HEK293 (cell line): ENCODE measurements around the gene CXCL8.

ENCODE experiments used
- CTCF ChIA-PET: fragments of 350-600 bp; formaldehyde crosslinking; extraction: SDS; loops from one replicate; lab custom pipeline; 2021; ENCODE audit warnings: antibody characterized with exemption; lab: Yijun Ruan, JAX
- POLR2A ChIA-PET: fragments of 300-600 bp; formaldehyde crosslinking; extraction: SDS; loops from one replicate; lab custom pipeline; 2020; ENCODE audit warnings: antibody characterized with exemption, inconsistent platforms; lab: Yijun Ruan, JAX
- H3K27ac ChIP-seq: fragments of 200-500 bp; sonication (Bioruptor generic); 2 replicates; pipeline ENCODE4 v1.5.1; 2014; ENCODE audit warnings: low read depth, low read length, control low read depth, inconsistent platforms; ENCODE audit errors: extremely low read depth
- H3K36me3 ChIP-seq, 2 experiments: fragments of 200-500 bp in 1 of 2; sonication (Bioruptor generic) in 1 of 2; 1 replicate in 1 of 2; 2 replicates in 1 of 2; pipeline ENCODE4 v1.5.1; 2014 to 2017; ENCODE audit warnings: inconsistent platforms in 2 of 2, low read length in 2 of 2; ENCODE audit not compliant: control insufficient read depth in 2 of 2, insufficient read depth in 1 of 2
- H3K4me1 ChIP-seq: fragments of 200-500 bp; sonication (Bioruptor generic); 2 replicates; pipeline ENCODE4 v1.5.1; 2014; ENCODE audit warnings: mild to moderate bottlenecking, low read length, inconsistent platforms; ENCODE audit not compliant: control insufficient read depth, insufficient read depth
- H3K4me3 ChIP-seq: 2 replicates; pipeline ENCODE4 v1.5.1; 2011; ENCODE audit warnings: low read depth, mild to moderate bottlenecking, control low read depth, low read length, moderate library complexity
- H3K9me3 ChIP-seq: fragments of 200-500 bp; sonication (Bioruptor generic); 2 replicates; pipeline ENCODE4 v1.5.1; 2014; ENCODE audit warnings: low read depth, low read length, inconsistent platforms; ENCODE audit not compliant: control insufficient read depth, insufficient read depth
- FEZF1 ChIP-seq: fragments of 450-650 bp; formaldehyde crosslinking; IDR thresholded peaks from 2 replicates; pipeline ENCODE4 v1.5.1; 2016; ENCODE audit warnings: missing biosample characterization, missing genetic modification characterization
- GLI2 ChIP-seq: fragments of 450-650 bp; formaldehyde crosslinking; IDR thresholded peaks from 2 replicates; pipeline ENCODE4; 2017; ENCODE audit warnings: missing biosample characterization, missing genetic modification characterization, low read depth, borderline replicate concordance
- GLI4 ChIP-seq: fragments of 450-650 bp; formaldehyde crosslinking; IDR thresholded peaks from 2 replicates; pipeline ENCODE4 v1.5.1; 2016; ENCODE audit warnings: missing biosample characterization, missing genetic modification characterization
- HOXC10 ChIP-seq: sonication (generic); formaldehyde crosslinking; IDR thresholded peaks from 2 replicates; pipeline ENCODE4 v1.8.1; 2023; ENCODE audit warnings: mild to moderate bottlenecking, missing genetic modification reagents
- OVOL3 ChIP-seq: fragments of 450-650 bp; formaldehyde crosslinking; IDR thresholded peaks from 2 replicates; pipeline ENCODE4 v1.5.1; 2016; ENCODE audit warnings: missing biosample characterization, missing genetic modification characterization
- PRDM1 ChIP-seq: fragments of 450-650 bp; formaldehyde crosslinking; IDR thresholded peaks from 2 replicates; pipeline ENCODE4; 2016; ENCODE audit warnings: missing biosample characterization, missing genetic modification characterization
- YY2 ChIP-seq: fragments of 450-650 bp; formaldehyde crosslinking; IDR thresholded peaks from 2 replicates; pipeline ENCODE4 v1.5.1; 2016; ENCODE audit warnings: missing biosample characterization, missing genetic modification characterization
- ZBTB21 ChIP-seq: fragments of 450-650 bp; formaldehyde crosslinking; IDR thresholded peaks from 2 replicates; pipeline ENCODE4 v1.5.1; 2017; ENCODE audit warnings: missing biosample characterization, missing genetic modification characterization
- ZEB2 ChIP-seq: fragments of 450-650 bp; formaldehyde crosslinking; IDR thresholded peaks from 2 replicates; pipeline ENCODE4 v1.5.1; 2016; ENCODE audit warnings: missing biosample characterization, missing genetic modification characterization
- ZFP69B ChIP-seq: fragments of 450-650 bp; formaldehyde crosslinking; IDR thresholded peaks from 2 replicates; pipeline ENCODE4 v1.5.1; 2016; ENCODE audit warnings: missing biosample characterization, missing genetic modification characterization
- ZNF214 ChIP-seq: fragments of 450-650 bp; formaldehyde crosslinking; IDR thresholded peaks from 2 replicates; pipeline ENCODE4 v1.5.1; 2017; ENCODE audit warnings: missing biosample characterization, mild to moderate bottlenecking, missing genetic modification characterization, borderline replicate concordance
- ZNF23 ChIP-seq: fragments of 450-650 bp; formaldehyde crosslinking; IDR thresholded peaks from 2 replicates; pipeline ENCODE4 v1.5.1; 2016; ENCODE audit warnings: missing biosample characterization, missing genetic modification characterization, borderline replicate concordance
- ZNF302 ChIP-seq: fragments of 450-650 bp; formaldehyde crosslinking; IDR thresholded peaks from 2 replicates; pipeline ENCODE4 v1.5.1; 2016; ENCODE audit warnings: missing biosample characterization, missing genetic modification characterization, low read depth
- ZNF48 ChIP-seq: fragments of 450-650 bp; formaldehyde crosslinking; IDR thresholded peaks from 2 replicates; pipeline ENCODE4 v1.5.1; 2016; ENCODE audit warnings: missing biosample characterization, missing genetic modification characterization
- ZNF555 ChIP-seq: fragments of 450-650 bp; formaldehyde crosslinking; conservative IDR thresholded peaks from 2 replicates; pipeline ENCODE4 v1.5.1; 2017; ENCODE audit warnings: missing biosample characterization, mild to moderate bottlenecking, missing genetic modification characterization, inconsistent platforms
- ZNF600 ChIP-seq: fragments of 450-650 bp; formaldehyde crosslinking; IDR thresholded peaks from 2 replicates; pipeline ENCODE4 v1.5.1; 2016; ENCODE audit warnings: missing biosample characterization, missing genetic modification characterization
- ZNF707 ChIP-seq: fragments of 450-650 bp; formaldehyde crosslinking; IDR thresholded peaks from 2 replicates; pipeline ENCODE4 v1.5.1; 2016; ENCODE audit warnings: missing biosample characterization, missing genetic modification characterization
- ZNF777 ChIP-seq: fragments of 450-650 bp; formaldehyde crosslinking; IDR thresholded peaks from 2 replicates; pipeline ENCODE4 v1.5.1; 2017; ENCODE audit warnings: missing biosample characterization, missing genetic modification characterization, borderline replicate concordance
- ZSCAN23 ChIP-seq: fragments of 450-650 bp; formaldehyde crosslinking; IDR thresholded peaks from 2 replicates; pipeline ENCODE4 v1.5.1; 2016; ENCODE audit warnings: missing biosample characterization, missing genetic modification characterization
- TF ChIP-seq, protein P1 (sequence below): fragments of 450-650 bp; formaldehyde crosslinking; IDR thresholded peaks from 2 replicates; pipeline ENCODE4 v1.5.1; 2016; ENCODE audit warnings: missing biosample characterization, missing genetic modification characterization
- TF ChIP-seq, protein P2 (sequence below): fragments of 450-650 bp; formaldehyde crosslinking; IDR thresholded peaks from 2 replicates; pipeline ENCODE4 v1.5.1; 2016; ENCODE audit warnings: missing biosample characterization, missing genetic modification characterization
- TF ChIP-seq, protein P3 (sequence below): fragments of 450-650 bp; formaldehyde crosslinking; IDR thresholded peaks from 2 replicates; pipeline ENCODE4 v1.5.0; 2017; ENCODE audit warnings: missing biosample characterization, missing genetic modification characterization, borderline replicate concordance
- TF ChIP-seq, protein P4 (sequence below): fragments of 450-650 bp; IDR thresholded peaks from 2 replicates; pipeline ENCODE4 v1.5.1; 2018; ENCODE audit warnings: missing biosample characterization, mild to moderate bottlenecking, missing genetic modification characterization

Gene CXCL8

DNA sequence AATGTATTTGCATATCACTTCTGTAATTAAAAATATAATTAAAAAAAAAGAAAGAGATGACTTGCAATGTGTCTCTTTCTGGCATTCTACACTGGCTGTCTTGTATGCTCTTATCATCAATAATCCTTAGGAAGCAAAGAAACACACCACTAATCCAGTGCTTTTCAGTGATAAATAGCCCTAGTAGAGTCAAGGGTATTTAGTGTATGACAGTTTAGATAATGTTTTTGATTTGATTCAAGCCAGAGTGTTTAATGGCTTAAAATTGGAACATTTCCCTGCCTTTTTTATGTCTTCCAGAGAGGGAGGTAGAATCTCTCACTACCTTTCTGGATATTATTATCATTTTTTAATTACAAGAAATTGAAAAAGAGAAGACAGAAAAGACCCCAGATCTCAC lies 48.6 kb upstream of the CXCL8 start (continued):
- TF ChIP-seq, protein P1, sequence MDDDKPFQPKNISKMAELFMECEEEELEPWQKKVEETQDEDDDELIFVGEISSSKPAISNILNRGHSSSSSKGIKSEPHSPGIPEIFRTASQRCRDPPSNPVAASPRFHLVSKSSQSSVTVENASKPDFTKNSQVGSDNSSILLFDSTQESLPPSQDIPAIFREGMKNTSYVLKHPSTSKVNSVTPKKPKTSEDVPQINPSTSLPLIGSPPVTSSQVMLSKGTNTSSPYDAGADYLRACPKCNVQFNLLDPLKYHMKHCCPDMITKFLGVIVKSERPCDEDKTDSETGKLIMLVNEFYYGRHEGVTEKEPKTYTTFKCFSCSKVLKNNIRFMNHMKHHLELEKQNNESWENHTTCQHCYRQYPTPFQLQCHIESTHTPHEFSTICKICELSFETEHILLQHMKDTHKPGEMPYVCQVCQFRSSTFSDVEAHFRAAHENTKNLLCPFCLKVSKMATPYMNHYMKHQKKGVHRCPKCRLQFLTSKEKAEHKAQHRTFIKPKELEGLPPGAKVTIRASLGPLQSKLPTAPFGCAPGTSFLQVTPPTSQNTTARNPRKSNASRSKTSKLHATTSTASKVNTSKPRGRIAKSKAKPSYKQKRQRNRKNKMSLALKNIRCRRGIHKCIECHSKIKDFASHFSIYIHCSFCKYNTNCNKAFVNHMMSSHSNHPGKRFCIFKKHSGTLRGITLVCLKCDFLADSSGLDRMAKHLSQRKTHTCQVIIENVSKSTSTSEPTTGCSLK (tag by site-specific recombination), result no peak
- no peak for TF ChIP-seq ZEB2 (tag by site-specific recombination)
- no peak for TF ChIP-seq ZNF600 (tag by site-specific recombination)
- no peak for TF ChIP-seq PRDM1 (tag by site-specific recombination)
- no peak for TF ChIP-seq ZNF48 (tag by site-specific recombination)
- TF ChIP-seq OVOL3 (tag by site-specific recombination), result no peak
- TF ChIP-seq ZNF23 (tag by site-specific recombination), result no peak
- TF ChIP-seq, protein P2, sequence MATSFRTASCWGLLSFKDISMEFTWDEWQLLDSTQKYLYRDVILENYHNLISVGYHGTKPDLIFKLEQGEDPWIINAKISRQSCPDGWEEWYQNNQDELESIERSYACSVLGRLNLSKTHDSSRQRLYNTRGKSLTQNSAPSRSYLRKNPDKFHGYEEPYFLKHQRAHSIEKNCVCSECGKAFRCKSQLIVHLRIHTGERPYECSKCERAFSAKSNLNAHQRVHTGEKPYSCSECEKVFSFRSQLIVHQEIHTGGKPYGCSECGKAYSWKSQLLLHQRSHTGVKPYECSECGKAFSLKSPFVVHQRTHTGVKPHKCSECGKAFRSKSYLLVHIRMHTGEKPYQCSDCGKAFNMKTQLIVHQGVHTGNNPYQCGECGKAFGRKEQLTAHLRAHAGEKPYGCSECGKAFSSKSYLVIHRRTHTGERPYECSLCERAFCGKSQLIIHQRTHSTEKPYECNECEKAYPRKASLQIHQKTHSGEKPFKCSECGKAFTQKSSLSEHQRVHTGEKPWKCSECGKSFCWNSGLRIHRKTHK, result no peak
- no peak for TF ChIP-seq ZNF707 (tag by site-specific recombination)
- TF ChIP-seq, protein P3, sequence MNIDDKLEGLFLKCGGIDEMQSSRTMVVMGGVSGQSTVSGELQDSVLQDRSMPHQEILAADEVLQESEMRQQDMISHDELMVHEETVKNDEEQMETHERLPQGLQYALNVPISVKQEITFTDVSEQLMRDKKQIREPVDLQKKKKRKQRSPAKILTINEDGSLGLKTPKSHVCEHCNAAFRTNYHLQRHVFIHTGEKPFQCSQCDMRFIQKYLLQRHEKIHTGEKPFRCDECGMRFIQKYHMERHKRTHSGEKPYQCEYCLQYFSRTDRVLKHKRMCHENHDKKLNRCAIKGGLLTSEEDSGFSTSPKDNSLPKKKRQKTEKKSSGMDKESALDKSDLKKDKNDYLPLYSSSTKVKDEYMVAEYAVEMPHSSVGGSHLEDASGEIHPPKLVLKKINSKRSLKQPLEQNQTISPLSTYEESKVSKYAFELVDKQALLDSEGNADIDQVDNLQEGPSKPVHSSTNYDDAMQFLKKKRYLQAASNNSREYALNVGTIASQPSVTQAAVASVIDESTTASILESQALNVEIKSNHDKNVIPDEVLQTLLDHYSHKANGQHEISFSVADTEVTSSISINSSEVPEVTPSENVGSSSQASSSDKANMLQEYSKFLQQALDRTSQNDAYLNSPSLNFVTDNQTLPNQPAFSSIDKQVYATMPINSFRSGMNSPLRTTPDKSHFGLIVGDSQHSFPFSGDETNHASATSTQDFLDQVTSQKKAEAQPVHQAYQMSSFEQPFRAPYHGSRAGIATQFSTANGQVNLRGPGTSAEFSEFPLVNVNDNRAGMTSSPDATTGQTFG, result no peak
- no peak for TF ChIP-seq GLI2 (tag by site-specific recombination)
- TF ChIP-seq GLI4 (tag by site-specific recombination), result no peak
- no peak for TF ChIP-seq ZNF302 (tag by site-specific recombination)

DNA sequence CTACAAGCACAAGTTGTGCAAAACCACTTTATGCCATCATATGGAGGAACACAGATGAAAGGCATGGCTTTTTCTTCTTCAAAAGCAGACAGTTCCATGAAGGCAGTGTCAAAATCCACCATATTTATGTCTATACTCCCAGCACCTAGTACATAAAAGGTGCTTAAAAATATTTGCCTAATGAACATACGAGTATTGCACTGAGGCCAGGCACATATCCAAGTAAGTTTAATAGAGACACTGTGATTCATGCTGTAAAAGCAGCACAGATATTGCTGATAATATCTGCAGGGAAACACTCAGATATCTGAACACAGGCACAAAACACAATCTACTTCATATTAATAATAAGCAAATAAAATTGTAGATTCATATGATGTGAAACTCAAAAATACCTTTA lies 48.1 kb upstream of the CXCL8 start:
- H3K4me3 ChIP-seq, result no peak overlapping the region
- CTCF ChIA-PET, result no interaction called here
- POLR2A ChIA-PET, result no interaction called here

More for the DNA sequence above, 48.1 kb upstream of the CXCL8 start:
- no peaks in the 10 kb centered on the region for H3K4me1 ChIP-seq
- H3K36me3 ChIP-seq, result no peaks in the 10 kb centered on the region
- H3K27ac ChIP-seq, result no peak overlapping the region
- no peak for TF ChIP-seq ZNF555 (tag by site-specific recombination)
- TF ChIP-seq FEZF1 (tag by site-specific recombination), result no peak
- TF ChIP-seq ZNF214, result no peak
- no peak for TF ChIP-seq HOXC10 (CRISPR knock-in tag)
- TF ChIP-seq ZBTB21 (tag by site-specific recombination), result no peak
- TF ChIP-seq ZSCAN23, result no peak
- TF ChIP-seq ZFP69B (tag by site-specific recombination), result no peak
- no peak for TF ChIP-seq ZNF777 (tag by site-specific recombination)
- TF ChIP-seq, protein P4, sequence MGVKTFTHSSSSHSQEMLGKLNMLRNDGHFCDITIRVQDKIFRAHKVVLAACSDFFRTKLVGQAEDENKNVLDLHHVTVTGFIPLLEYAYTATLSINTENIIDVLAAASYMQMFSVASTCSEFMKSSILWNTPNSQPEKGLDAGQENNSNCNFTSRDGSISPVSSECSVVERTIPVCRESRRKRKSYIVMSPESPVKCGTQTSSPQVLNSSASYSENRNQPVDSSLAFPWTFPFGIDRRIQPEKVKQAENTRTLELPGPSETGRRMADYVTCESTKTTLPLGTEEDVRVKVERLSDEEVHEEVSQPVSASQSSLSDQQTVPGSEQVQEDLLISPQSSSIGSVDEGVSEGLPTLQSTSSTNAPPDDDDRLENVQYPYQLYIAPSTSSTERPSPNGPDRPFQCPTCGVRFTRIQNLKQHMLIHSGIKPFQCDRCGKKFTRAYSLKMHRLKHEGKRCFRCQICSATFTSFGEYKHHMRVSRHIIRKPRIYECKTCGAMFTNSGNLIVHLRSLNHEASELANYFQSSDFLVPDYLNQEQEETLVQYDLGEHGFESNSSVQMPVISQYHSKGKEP (tag by site-specific recombination), result no peak
- TF ChIP-seq YY2 (tag by site-specific recombination), result no peak
- no peaks in the 10 kb centered on the region for H3K9me3 ChIP-seq
